ENCODE measurements around the gene B3GNT7.
A peak's percentile ranks its signal among the peaks of the same experiment; 100 is the strongest.
"Not testable (repeated sequence)": the region's sequence is repeated elsewhere in the genome, so short reads cannot be mapped to it uniquely, and the experiment has no call there.

DNA sequence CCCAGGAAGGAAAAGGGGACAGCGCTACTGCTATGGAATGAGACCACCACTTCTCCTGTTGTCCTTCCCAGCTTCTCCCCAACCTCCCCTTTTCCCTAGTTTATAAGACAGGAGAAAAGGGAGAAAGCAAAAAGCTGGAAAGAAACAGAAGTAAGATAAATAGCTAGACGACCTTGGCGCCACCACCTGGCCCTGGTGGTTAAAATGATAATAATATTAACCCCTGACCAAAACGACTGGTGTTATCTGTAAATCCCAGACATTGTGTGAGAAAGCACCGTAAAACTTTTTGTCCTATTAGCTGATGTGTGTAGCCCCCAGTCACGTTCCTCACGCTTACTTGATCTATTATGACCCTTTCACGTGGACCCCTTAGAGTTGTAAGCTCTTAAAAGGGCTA lies 5.2 kb downstream of the B3GNT7 start:
- TF ChIP-seq SIN3A (IDR thresholded peaks at IDR 0.05; ENCODE audit: borderline replicate concordance, insufficient read depth, low read depth, low read length); POLR2AphosphoS5 (IDR thresholded peaks at IDR 0.05; ENCODE audit: low read depth, low read length): not testable (repeated sequence)
- TF ChIP-seq, protein P1, sequence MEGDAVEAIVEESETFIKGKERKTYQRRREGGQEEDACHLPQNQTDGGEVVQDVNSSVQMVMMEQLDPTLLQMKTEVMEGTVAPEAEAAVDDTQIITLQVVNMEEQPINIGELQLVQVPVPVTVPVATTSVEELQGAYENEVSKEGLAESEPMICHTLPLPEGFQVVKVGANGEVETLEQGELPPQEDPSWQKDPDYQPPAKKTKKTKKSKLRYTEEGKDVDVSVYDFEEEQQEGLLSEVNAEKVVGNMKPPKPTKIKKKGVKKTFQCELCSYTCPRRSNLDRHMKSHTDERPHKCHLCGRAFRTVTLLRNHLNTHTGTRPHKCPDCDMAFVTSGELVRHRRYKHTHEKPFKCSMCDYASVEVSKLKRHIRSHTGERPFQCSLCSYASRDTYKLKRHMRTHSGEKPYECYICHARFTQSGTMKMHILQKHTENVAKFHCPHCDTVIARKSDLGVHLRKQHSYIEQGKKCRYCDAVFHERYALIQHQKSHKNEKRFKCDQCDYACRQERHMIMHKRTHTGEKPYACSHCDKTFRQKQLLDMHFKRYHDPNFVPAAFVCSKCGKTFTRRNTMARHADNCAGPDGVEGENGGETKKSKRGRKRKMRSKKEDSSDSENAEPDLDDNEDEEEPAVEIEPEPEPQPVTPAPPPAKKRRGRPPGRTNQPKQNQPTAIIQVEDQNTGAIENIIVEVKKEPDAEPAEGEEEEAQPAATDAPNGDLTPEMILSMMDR (IDR thresholded peaks at IDR 0.05), result peak; percentile 68

All from Panc1 (cell line).